CD4-positive, alpha-beta memory T cell (primary cell): ENCODE measurements around the gene GATA1. TPM values are rescaled to one million over a fixed set of nuclear protein-coding genes. Genes with fewer than 3 reads are reported as not detected.

Experiments used
- polyA plus RNA-seq, 2 donors: library from polyadenylated mRNA; unstranded; fragments of 300-500 nt; fragmentation: Illumina TruSeq; gene quantifications; one replicate each; pipeline ENCODE4 v1.2.3, GENCODE V29; 2021
- total RNA-seq, 2 experiments: library from RNA; stranded (reverse); gene quantifications; one replicate each; pipeline ENCODE4 v1.2.3, GENCODE V29; 2021

The GATA1 gene
- total and polyA plus RNA-seq, 4 experiments from 2014 or later: not detected

Other genes starting within 250 kb of the GATA1 start
- 10 to 100 TPM; 22.8 to 24.5 TPM for gene TBC1D25, start 246.9 kb upstream of the GATA1 start, total RNA-seq
- gene TBC1D25, start 246.9 kb upstream of the GATA1 start, polyA plus RNA-seq: 10 to 100 TPM; 18.6 to 21.1 TPM
- 100 to 1,000 TPM; 169 to 173 TPM for gene RBM3, start 212.1 kb upstream of the GATA1 start, total RNA-seq
- gene RBM3, start 212.1 kb upstream of the GATA1 start, polyA plus RNA-seq: 100 to 1,000 TPM; 247 to 282 TPM
- 10 to 100 TPM; 47.4 to 49.7 TPM for gene WDR13, start 189.1 kb upstream of the GATA1 start, total RNA-seq
- 10 to 100 TPM; 41.8 to 67.9 TPM for gene WDR13, start 189.1 kb upstream of the GATA1 start, polyA plus RNA-seq
- gene WAS, start 102.8 kb upstream of the GATA1 start, total RNA-seq: 100 to 1,000 TPM; 108 to 110 TPM
- 10 to 100 TPM; 13.4 to 33.8 TPM for gene WAS, start 102.8 kb upstream of the GATA1 start, polyA plus RNA-seq
- gene SUV39H1, start 89.9 kb upstream of the GATA1 start, total RNA-seq: 10 to 100 TPM in 1 of 2 experiments, 1 to 10 TPM in 1; 8.7 to 10.2 TPM
- gene SUV39H1, start 89.9 kb upstream of the GATA1 start, polyA plus RNA-seq: 10 to 100 TPM; 12.4 to 15.6 TPM
- gene GLOD5, start 24.8 kb upstream of the GATA1 start, total RNA-seq: not detected
- gene GLOD5, start 24.8 kb upstream of the GATA1 start, polyA plus RNA-seq: not detected
- 100 to 1,000 TPM; 121 to 126 TPM for gene HDAC6, start 15.5 kb downstream of the GATA1 start, total RNA-seq
- gene HDAC6, start 15.5 kb downstream of the GATA1 start, polyA plus RNA-seq: 10 to 100 TPM in 1 of 2 donors, 1 to 10 TPM in 1; 9.4 to 25.3 TPM
- not detected for gene ERAS, start 39.9 kb downstream of the GATA1 start, total RNA-seq
- not detected for gene ERAS, start 39.9 kb downstream of the GATA1 start, polyA plus RNA-seq
- 1 to 10 TPM; 6.4 to 8.5 TPM for gene PCSK1N, start 49.0 kb downstream of the GATA1 start, total RNA-seq
- gene PCSK1N, start 49.0 kb downstream of the GATA1 start, polyA plus RNA-seq: 10 to 100 TPM in 1 of 2 donors, 1 to 10 TPM in 1; 4.6 to 15.3 TPM
- 10 to 100 TPM; 42.6 to 46.2 TPM for gene TIMM17B, start 111.2 kb downstream of the GATA1 start, total RNA-seq
- gene TIMM17B, start 111.2 kb downstream of the GATA1 start, polyA plus RNA-seq: 10 to 100 TPM; 65.3 to 69.7 TPM
- gene PQBP1, start 111.3 kb downstream of the GATA1 start, total RNA-seq: 10 to 100 TPM; 59.6 to 64.4 TPM
- 10 to 100 TPM; 80.0 to 94.1 TPM for gene PQBP1, start 111.3 kb downstream of the GATA1 start, polyA plus RNA-seq
- gene SLC35A2, start 125.1 kb downstream of the GATA1 start, total RNA-seq: 10 to 100 TPM; 13.8 to 15.8 TPM
- 10 to 100 TPM; 11.8 to 14.4 TPM for gene SLC35A2, start 125.1 kb downstream of the GATA1 start, polyA plus RNA-seq
- 100 to 1,000 TPM; 117 to 118 TPM for gene PIM2, start 132.4 kb downstream of the GATA1 start, total RNA-seq
- gene PIM2, start 132.4 kb downstream of the GATA1 start, polyA plus RNA-seq: 100 to 1,000 TPM; 396 to 489 TPM
- 10 to 100 TPM; 92.0 to 94.5 TPM for gene OTUD5, start 171.0 kb downstream of the GATA1 start, total RNA-seq
- 10 to 100 TPM; 16.5 to 45.6 TPM for gene OTUD5, start 171.0 kb downstream of the GATA1 start, polyA plus RNA-seq
- 1 to 10 TPM; 1.8 to 1.9 TPM for gene KCND1, start 185.3 kb downstream of the GATA1 start, total RNA-seq
- gene KCND1, start 185.3 kb downstream of the GATA1 start, polyA plus RNA-seq: 1 to 10 TPM in 1 of 2 donors, not detected in 1; 1.0 TPM
- gene GRIPAP1, start 215.7 kb downstream of the GATA1 start, total RNA-seq: 100 to 1,000 TPM in 1 of 2 experiments, 10 to 100 TPM in 1; 99.6 to 111 TPM
- 10 to 100 TPM in 1 of 2 donors, 1 to 10 TPM in 1; 4.8 to 18.7 TPM for gene GRIPAP1, start 215.7 kb downstream of the GATA1 start, polyA plus RNA-seq